SK-N-SH (cell line): ENCODE measurements around the gene NYAP2. TPM values are rescaled to one million over a fixed set of nuclear protein-coding genes. Genes with fewer than 3 reads are reported as not detected.

ENCODE experiments used
- CTCF ChIA-PET: fragments of 300-600, 350-600 bp; formaldehyde crosslinking; extraction: SDS; loops from one replicate; lab custom pipeline; 2021; lab: Yijun Ruan, JAX
- POLR2A ChIA-PET: fragments of 350-600 bp; sonication (Branson Sonifier 250); formaldehyde crosslinking; extraction: SDS; loops from one replicate; lab custom pipeline; 2020; ENCODE audit warnings: antibody characterized with exemption, inconsistent platforms; lab: Yijun Ruan, JAX
- DNase-seq: peaks from one replicate; pipeline ENCODE4 v3.0.0; 2012
- H2AFZ ChIP-seq: fragments of 200-600 bp; sonication (generic); 2 replicates; pipeline ENCODE4 v1.8.1; 2016; ENCODE audit warnings: antibody characterized with exemption, mild to moderate bottlenecking, low read depth
- H3F3A ChIP-seq: fragments of 200-600 bp; sonication (generic); replicated peaks from 2 replicates; pipeline ENCODE3; 2016; ENCODE audit warnings: antibody characterized with exemption, mild to moderate bottlenecking; ENCODE audit not compliant: insufficient read depth
- H3K27ac ChIP-seq, 2 experiments: fragments of 200-500 bp in 1 of 2; fragments of 200-600 bp in 1 of 2; sonication (Bioruptor generic) in 1 of 2; sonication (generic), shearing (Covaris generic) in 1 of 2; 2 replicates each; pipeline versions ENCODE4 v1.5.1 to v1.6.1; 2014 to 2016; ENCODE audit warnings: low read depth in 2 of 2, inconsistent platforms in 1 of 2, low read length in 1 of 2, mild to moderate bottlenecking in 1 of 2, mixed read lengths in 1 of 2
- H3K27me3 ChIP-seq: fragments of 200-600 bp; sonication (generic), shearing (Covaris generic); 2 replicates; pipeline ENCODE4 v1.6.1; 2016; ENCODE audit warnings: mixed run types; ENCODE audit not compliant: insufficient read depth
- H3K36me3 ChIP-seq, 2 experiments: fragments of 200-500 bp in 1 of 2; fragments of 200-600 bp in 1 of 2; sonication (Bioruptor generic) in 1 of 2; sonication (generic) in 1 of 2; replicated peaks in 1 of 2; 2 replicates each; pipeline versions ENCODE3 to v1.5.1; 2014 to 2016; ENCODE audit warnings: low read length in 1 of 2, mild to moderate bottlenecking in 1 of 2; ENCODE audit not compliant: insufficient read depth in 2 of 2, control insufficient read depth in 1 of 2
- H3K4me1 ChIP-seq, 2 experiments: fragments of 200-500 bp in 1 of 2; fragments of 200-600 bp in 1 of 2; sonication (Bioruptor generic) in 1 of 2; sonication (generic), shearing (Covaris generic) in 1 of 2; 2 replicates each; pipeline versions ENCODE4 v1.5.1 to v1.6.1; 2014 to 2016; ENCODE audit warnings: low read depth in 1 of 2, low read length in 1 of 2, mixed run types in 1 of 2; ENCODE audit not compliant: insufficient read depth in 2 of 2, control insufficient read depth in 1 of 2
- H3K4me2 ChIP-seq: fragments of 200-600 bp; sonication (generic), shearing (Covaris generic); 2 replicates; pipeline ENCODE4 v1.6.1; 2017; ENCODE audit warnings: mixed run types
- H3K4me3 ChIP-seq, 2 experiments: fragments of 200-500 bp in 1 of 2; fragments of 200-600 bp in 1 of 2; sonication (Bioruptor generic) in 1 of 2; sonication (generic), shearing (Covaris generic) in 1 of 2; 2 replicates each; pipeline versions ENCODE4 v1.5.1 to v1.8.1; 2014 to 2016; ENCODE audit warnings: low read depth in 2 of 2, inconsistent platforms in 1 of 2, low read length in 1 of 2, mild to moderate bottlenecking in 1 of 2, mixed read lengths in 1 of 2, moderate library complexity in 1 of 2
- H3K79me2 ChIP-seq: fragments of 200-600 bp; sonication (generic); 2 replicates; pipeline ENCODE4 v1.8.1; 2017; ENCODE audit warnings: mild to moderate bottlenecking; ENCODE audit not compliant: insufficient read depth
- H3K9ac ChIP-seq: fragments of 200-600 bp; sonication (generic); 2 replicates; pipeline ENCODE4 v1.6.1; 2017; ENCODE audit warnings: mixed run types
- H3K9me2 ChIP-seq: fragments of 200-600 bp; sonication (generic); 2 replicates; pipeline ENCODE4 v1.6.1; 2017; ENCODE audit warnings: mixed run types
- H3K9me3 ChIP-seq: fragments of 200-600 bp; sonication (generic); 2 replicates; pipeline ENCODE4 v1.6.1; 2017; ENCODE audit warnings: mixed run types, mild to moderate bottlenecking, moderate library complexity
- H4K20me1 ChIP-seq: fragments of 200-600 bp; sonication (generic); 2 replicates; pipeline ENCODE4 v1.6.1; 2017; ENCODE audit warnings: mild to moderate bottlenecking, mixed run types; ENCODE audit not compliant: insufficient read depth
- CHD2 ChIP-seq: fragments of 150-350 bp; IDR thresholded peaks from 2 replicates; pipeline ENCODE4 v1.6.1; 2018; ENCODE audit warnings: low read length; ENCODE audit not compliant: partially characterized antibody
- CTCF ChIP-seq: fragments of 200-600 bp; sonication (generic); IDR thresholded peaks from 2 replicates; pipeline ENCODE4 v1.6.1; 2017; ENCODE audit warnings: antibody characterized with exemption, mild to moderate bottlenecking, moderate library complexity
- EP300 ChIP-seq, 2 experiments: IDR thresholded peaks; 2 replicates each; pipeline versions ENCODE4 v1.4.0 to v1.6.1; 2012; ENCODE audit warnings: borderline replicate concordance in 1 of 2, low read depth in 1 of 2, low read length in 1 of 2
- EZH2phosphoT487 ChIP-seq: fragments of 200-600 bp; sonication (generic); IDR thresholded peaks from 2 replicates; pipeline ENCODE4 v1.6.1; 2017; ENCODE audit warnings: low read depth, mixed run types, mild to moderate bottlenecking, antibody characterized with exemption, moderate library complexity, borderline replicate concordance
- FOXM1 ChIP-seq: IDR thresholded peaks from 2 replicates; pipeline ENCODE4 v1.4.0; 2012; ENCODE audit warnings: low read depth, mild to moderate bottlenecking
- GATA2 ChIP-seq: sonication (generic); formaldehyde crosslinking; IDR thresholded peaks from 2 replicates; pipeline ENCODE4 v1.5.0; 2020; ENCODE audit warnings: mild to moderate bottlenecking, missing genetic modification reagents
- IRF3 ChIP-seq: fragments of 150-350 bp; IDR thresholded peaks from 2 replicates; pipeline ENCODE4 v1.6.1; 2016; ENCODE audit warnings: mild to moderate bottlenecking, low read depth, low read length
- NRF1 ChIP-seq: IDR thresholded peaks from 2 replicates; pipeline ENCODE4 v1.6.1; 2012; ENCODE audit warnings: low read depth, mild to moderate bottlenecking, low read length
- POLR2AphosphoS5 ChIP-seq: IDR thresholded peaks from 2 replicates; pipeline ENCODE4 v1.6.1; 2012; ENCODE audit warnings: low read depth, low read length
- RAD21 ChIP-seq: IDR thresholded peaks from 2 replicates; pipeline ENCODE4 v1.6.1; 2012; ENCODE audit warnings: mild to moderate bottlenecking, low read length
- SIN3A ChIP-seq: IDR thresholded peaks from 2 replicates; pipeline ENCODE4 v1.6.1; 2012; ENCODE audit warnings: low read depth, mild to moderate bottlenecking, low read length, moderate library complexity, borderline replicate concordance
- TAF1 ChIP-seq: IDR thresholded peaks from 2 replicates; pipeline ENCODE4 v1.6.1; 2012; ENCODE audit warnings: low read depth, mild to moderate bottlenecking, low read length, moderate library complexity, borderline replicate concordance
- TEAD4 ChIP-seq: IDR thresholded peaks from 2 replicates; pipeline ENCODE4 v1.4.0; 2012; ENCODE audit warnings: mild to moderate bottlenecking, borderline replicate concordance; ENCODE audit not compliant: insufficient read depth
- YY1 ChIP-seq: IDR thresholded peaks from 2 replicates; pipeline ENCODE4 v1.4.0; 2012; ENCODE audit warnings: low read depth, mild to moderate bottlenecking
- WGBS: methylation state at CpG from one replicate; pipeline ENCODE4 v1.1.6; 2017; ENCODE audit warnings: low lambda C conversion rate; 5-methylcytosine and 5-hydroxymethylcytosine counted together
- polyA plus RNA-seq, 3 experiments: library from polyadenylated mRNA; depleted of rRNA; stranded (reverse); fragments of >200 nt; gene quantifications; 2 replicates each; pipeline ENCODE4 v1.2.3, GENCODE V29; 2012

NYAP2 gene
- polyA plus RNA-seq, 1 of the 3 experiments (the other 2 are of a cell fraction), result not detected

GRCh38 chr2:225493420-225494099 lies 94.0 kb downstream of the NYAP2 start:
- no peaks in the 10 kb centered on the region for H3K4me1 ChIP-seq
- H3K9me2 ChIP-seq, result no peaks in the 10 kb centered on the region
- no peaks in the 10 kb centered on the region for H3K36me3 ChIP-seq
- H3K9me3 ChIP-seq, result no peaks in the 10 kb centered on the region
- ChIA-PET POLR2A (no interaction called here), CTCF (interaction anchor here (1.2 kb wide), 1 partner anchor 167 kb away, joined by 3 read pairs; no protein-coding TSS in a partner anchor)
- no peak for DNase-seq
- no peak overlapping the region for H3K9ac ChIP-seq
- no peak overlapping the region for H2AFZ ChIP-seq
- TF ChIP-seq EP300 (IDR thresholded peaks at IDR 0.05; ENCODE audit: borderline replicate concordance in 1 of 2, low read depth in 1 of 2, low read length in 1 of 2) (no peak), IRF3 (no peak), GATA2 (no peak), CTCF (no peak), CHD2 (no peak), TAF1 (no peak), POLR2AphosphoS5 (no peak), YY1 (no peak), TEAD4 (no peak), SIN3A (no peak)
- no peak overlapping the region for H3K4me2 ChIP-seq
- no peaks in the 10 kb centered on the region for H3K79me2 ChIP-seq
- H4K20me1 ChIP-seq, result no peaks in the 10 kb centered on the region
- no peak overlapping the region for H3K27ac ChIP-seq
- H3K27me3 ChIP-seq, result no peaks in the 10 kb centered on the region
- WGBS, result 84% methylated on average over 5 of the region's 5 CpGs
- no peaks in the 10 kb centered on the region for H3F3A ChIP-seq
- no peak overlapping the region for H3K4me3 ChIP-seq

GRCh38 chr2:225494100-225494459 lies 94.6 kb downstream of the NYAP2 start:
- no peaks in the 10 kb centered on the region for H4K20me1 ChIP-seq
- H2AFZ ChIP-seq, result no peak overlapping the region
- H3K9me3 ChIP-seq, result no peaks in the 10 kb centered on the region
- no peak for DNase-seq
- no peak overlapping the region for H3K4me3 ChIP-seq
- no peaks in the 10 kb centered on the region for H3K79me2 ChIP-seq
- no peak overlapping the region for H3K27ac ChIP-seq
- no peak for TF ChIP-seq NRF1
- TF ChIP-seq RAD21, result no peak
- no peak for TF ChIP-seq EZH2phosphoT487
- no peak for TF ChIP-seq FOXM1
- H3K9me2 ChIP-seq, result no peaks in the 10 kb centered on the region
- no peak overlapping the region for H3K9ac ChIP-seq
- no peak overlapping the region for H3K4me2 ChIP-seq
- no peaks in the 10 kb centered on the region for H3F3A ChIP-seq
- no peaks in the 10 kb centered on the region for H3K27me3 ChIP-seq
- ChIA-PET CTCF (interaction anchor here (1.2 kb wide), 1 partner anchor 167 kb away, joined by 3 read pairs; no protein-coding TSS in a partner anchor), POLR2A (no interaction called here)
- H3K4me1 ChIP-seq, result no peaks in the 10 kb centered on the region
- H3K36me3 ChIP-seq, result no peaks in the 10 kb centered on the region
